Measurements from ENCODE around the gene GEMIN7.
A peak's percentile ranks its signal among the peaks of the same experiment; 100 is the strongest.

The GEMIN7 gene

DNA sequence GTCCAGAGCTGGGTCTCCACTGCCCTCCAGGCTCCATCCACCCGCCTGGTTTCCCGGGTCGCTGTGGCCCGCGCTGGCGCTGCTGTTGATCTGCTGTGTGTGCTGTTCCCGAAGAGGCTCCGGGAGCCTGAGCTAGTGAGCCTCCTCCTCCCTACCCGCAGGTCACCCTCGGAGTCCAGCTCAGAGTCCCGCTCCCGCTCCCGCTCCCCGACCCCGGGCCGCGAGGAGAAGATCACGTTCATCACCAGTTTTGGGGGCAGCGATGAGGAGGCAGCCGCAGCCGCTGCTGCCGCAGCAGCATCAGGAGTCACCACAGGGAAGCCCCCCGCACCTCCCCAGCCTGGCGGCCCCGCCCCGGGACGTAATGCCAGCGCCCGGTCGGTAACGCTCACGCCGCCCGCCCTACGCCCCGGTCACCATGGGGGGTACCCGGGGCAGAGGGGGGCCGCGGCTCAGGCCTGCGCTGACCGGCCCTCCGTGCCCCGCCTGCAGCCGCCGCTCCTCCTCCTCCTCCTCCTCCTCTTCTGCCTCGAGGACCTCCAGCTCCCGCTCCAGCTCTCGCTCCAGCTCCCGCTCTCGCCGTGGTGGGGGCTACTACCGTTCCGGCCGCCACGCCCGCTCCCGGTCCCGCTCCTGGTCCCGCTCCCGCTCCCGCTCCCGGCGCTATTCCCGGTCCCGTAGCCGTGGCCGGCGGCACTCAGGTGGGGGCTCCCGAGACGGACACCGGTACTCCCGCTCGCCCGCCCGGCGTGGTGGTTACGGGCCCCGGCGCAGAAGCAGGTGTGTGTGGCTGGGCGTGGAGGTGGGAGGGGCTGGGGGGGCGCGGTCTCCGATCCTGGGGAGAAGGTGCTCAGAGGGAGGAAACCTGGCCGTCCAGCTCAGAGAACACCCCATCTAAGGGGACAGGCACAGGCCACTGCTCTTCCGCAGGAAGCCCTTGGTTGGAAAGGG is 14.9 kb upstream of the GEMIN7 start:
- DNase-seq, result no peak

DNA sequence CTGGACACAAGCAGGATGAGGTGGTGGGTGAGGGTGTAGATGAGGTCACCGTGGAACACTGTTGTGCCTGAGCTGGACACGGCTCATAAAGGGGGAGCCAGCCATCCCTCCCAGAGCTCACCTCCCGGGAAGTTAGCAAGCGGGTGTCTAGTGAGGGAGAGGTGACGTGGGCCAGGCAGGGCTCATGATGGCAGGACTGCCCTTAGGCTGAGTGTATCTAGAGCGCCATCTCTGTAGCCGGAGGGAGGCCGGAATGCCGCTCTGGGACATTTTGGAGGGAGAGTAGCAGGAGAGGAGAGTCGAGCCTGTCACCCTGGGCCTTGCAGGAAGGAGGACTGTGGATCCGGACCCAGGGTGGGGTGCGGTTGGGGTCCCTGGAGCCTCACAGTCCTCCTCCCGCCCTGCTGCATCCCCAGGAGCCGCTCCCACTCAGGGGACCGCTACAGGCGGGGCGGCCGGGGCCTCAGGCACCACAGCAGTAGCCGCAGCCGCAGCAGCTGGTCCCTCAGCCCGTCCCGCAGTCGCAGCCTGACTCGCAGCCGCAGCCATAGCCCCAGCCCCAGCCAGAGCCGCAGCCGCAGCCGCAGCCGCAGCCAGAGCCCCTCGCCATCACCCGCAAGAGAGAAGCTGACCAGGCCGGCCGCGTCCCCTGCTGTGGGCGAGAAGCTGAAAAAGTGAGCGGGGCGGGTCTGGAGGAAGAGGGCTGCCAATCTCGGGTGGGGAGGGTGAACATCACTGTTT is 12.0 kb upstream of the GEMIN7 start:
- no peak for DNase-seq

DNA sequence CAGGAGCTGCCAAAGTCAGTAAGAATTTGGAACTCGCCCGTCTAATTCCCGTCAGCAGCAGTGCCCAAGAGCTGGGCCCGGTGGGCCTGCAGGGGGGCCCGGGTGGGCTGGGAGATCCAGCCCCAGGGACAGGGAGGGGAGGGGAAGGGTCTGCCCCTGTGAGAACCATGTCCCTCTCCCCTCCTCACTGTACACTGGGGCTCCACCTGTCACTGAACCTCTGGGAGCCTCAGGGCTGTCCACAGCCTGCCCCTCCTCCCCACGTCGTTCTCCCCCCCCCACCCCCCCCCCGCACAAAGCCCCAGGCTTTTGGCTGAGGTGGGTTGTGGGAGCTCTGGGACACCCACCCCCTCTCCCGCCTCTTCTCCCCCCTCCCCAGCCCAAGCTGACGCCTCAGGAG is 11.0 kb upstream of the GEMIN7 start:
- DNase-seq, result no peak

DNA sequence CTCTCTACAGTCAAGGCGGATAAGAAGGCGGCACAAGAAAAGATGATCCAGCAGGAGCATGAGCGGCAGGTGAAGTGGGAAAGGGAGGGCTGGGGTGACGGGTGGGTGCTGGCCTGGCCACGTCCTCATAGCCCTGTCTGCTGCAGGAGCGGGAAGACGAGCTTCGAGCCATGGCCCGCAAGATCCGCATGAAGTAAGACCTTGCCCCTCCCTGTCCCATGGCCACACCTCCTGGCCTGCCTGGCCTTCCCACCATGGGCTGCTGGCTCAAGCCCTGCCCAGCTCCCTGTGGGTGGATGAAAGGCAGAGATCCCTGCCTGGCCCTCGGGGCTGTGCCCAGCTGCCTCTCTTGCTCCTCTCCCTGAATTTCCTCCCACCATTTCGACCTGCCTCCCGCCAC is 10.0 kb upstream of the GEMIN7 start:
- DNase-seq, result no peak

DNA sequence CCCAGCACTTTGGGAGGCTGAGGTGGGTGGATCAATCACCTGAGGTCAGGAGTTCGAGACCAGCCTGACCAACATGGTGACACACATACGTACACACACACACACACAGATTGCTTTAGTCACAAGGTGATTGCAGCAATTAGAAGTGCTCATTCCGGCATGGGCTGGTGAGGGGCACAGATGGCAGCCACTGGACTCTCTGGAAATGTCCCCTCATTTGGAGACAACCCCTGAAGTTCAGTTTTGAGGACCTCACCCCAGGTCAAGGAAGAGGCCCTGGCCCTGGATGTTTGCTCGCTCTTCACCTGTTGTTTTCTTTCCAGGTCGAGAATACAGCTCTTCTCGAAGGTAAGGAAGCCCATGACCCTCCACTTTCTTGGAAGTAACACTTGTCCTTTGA is 8.8 kb upstream of the GEMIN7 start:
- DNase-seq, result no peak

DNA sequence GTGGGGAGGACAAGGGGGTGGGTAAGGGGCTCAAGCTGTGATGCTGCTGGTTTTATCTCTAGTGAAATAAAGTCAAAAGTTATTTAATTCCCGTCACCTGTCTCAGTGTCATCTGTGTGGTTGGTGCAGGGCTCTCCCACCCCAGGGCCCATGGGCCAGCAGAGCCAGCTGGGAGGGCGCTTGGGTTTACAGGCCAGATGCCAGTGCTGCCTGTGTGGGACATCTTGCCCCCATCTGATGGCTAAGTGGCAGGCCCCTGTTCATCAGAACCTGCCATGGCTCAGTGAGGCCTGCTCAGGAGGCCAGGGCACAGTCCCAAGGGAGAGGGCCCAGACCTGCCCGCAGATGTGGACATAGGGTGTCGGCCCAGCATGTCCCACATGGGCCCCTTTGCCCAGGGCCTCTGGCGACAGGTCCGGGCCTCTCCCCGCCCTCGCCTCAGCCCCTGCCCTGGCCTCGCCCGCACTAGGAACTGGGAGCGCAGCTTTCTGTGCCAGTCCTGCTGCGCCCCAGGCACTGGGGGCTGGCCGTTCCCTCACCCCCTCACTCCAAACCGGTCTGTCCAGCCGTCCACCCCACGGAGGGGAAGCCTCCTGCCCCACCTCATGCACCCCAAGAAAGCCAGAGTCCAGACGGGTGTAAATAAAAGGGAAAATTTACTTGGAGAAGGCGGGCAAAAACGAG is 8.1 kb upstream of the GEMIN7 start:
- no peak for DNase-seq

DNA sequence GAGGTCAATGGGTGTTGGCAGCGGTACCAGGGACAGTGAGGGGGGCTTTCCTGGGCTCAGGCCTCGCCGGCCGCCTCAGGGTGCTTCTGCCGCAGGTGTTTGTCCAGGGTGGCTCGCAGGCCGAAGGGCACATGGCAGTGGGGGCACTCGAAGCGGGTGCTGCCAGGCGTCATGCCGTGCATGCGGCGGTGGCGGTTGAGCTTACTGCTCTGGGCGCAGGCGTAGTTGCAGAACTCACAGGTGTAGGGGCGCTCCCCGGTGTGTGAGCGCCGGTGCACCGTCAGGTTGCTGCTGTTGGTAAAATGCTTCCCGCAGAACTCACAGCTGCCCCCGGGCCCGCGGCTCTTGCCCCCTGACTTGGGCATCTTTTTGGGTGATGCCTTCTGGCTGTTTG is 7.5 kb upstream of the GEMIN7 start:
- DNase-seq, result no peak

DNA sequence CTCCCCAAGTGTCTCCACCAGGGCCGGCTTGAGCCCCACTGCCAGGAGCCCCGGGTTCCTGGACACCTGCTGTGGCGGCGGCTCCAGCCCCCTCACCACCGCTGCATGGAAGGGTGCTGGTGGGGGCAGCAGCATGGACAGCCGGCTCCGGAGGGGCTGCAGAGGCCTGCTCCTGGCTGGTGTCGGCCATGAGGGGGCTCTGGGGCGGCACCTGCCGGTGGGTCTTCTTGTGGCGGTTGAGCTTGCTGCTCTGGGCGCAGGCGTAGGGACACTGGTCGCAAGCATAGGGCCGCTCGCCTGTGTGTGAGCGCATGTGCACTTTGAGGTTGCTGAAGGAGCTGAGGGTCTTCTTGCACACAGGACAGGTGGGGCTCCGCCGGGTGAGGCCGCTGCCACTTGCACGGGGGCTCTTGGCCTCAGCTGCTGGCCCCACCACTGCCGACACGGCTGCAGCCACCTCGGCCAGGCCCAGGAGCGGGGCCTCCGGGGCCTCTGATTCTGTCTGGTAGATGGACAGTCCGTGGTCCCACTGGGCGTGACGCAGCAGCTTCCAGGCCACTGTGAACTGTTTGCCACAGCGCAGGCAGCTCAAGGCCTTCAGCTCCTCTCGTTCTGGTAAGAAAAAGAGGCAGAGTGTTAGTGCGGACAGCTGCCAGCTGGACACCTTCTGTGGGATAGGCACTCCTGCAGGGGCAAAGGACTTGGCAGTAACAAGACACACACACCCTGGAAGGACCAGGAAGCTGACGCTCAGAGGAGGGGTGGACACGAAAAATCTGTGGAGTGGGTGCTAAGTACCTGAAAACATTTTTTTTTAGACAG is 6.9 kb upstream of the GEMIN7 start:
- DNase-seq, result no peak

DNA sequence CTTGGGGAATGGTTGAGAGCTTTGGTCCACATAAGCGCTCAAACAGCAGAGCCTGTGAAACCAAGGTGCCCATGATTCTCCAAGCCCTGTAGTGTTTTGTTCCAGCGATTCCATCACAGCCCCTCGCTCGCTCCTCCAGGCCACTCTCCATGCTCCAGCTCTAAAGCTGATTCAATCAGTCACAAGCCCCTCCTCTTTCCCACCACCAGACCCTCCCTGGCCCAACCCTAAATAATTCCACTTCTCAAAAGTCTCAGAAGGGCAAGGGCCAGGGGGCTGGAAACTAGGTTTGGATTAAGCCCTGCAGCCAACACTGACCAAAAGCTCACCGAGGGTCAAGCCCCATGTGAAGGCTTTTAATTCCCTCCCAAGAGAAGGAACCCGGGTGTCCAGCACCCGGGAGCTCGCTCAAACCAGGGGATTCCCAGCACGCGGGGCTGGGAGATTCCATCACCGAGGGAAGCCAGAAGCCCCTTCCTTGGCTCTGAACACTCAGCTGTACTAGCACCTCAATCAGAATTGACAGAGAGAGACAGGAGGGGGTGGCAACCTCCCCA is 4.2 kb upstream of the GEMIN7 start:
- no peak for DNase-seq

DNA sequence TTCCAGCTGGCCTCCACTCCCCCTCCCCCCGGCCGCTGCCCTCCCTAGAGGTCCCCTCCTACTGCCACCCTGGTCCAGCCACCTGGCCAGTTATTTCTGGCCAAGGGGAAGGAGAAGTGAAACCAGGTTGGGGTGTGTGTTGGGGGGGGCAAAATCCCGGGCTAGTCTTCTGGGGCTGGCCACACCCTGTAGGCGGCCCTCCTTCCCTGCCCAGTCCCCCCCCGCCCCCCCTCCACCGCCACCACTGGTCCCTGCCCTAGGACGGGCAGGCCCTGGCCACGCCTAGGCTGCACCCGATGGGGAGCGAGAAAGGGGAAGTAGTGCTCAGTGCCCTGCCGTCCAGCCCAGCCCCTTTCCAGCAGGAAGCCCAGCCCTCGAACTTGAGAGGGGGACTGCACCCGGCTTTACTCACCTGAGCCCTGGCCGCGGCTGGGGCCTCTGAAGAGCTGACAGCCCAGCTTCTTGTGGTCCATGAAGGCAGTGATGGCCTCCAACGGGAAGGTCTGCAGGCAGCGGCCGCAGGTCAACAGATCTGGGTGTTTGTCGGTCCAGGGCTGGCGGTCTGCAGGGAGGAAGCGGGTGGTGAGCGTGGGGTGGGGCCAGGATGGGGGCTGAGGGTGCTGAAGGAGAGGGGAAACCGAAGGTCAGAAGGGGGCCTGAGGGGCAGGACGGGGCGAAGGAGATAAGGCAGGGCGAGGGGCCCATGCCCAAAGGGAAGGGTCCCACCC is 3.6 kb upstream of the GEMIN7 start:
- DNase-seq, result peak; percentile 5 to 62

DNA sequence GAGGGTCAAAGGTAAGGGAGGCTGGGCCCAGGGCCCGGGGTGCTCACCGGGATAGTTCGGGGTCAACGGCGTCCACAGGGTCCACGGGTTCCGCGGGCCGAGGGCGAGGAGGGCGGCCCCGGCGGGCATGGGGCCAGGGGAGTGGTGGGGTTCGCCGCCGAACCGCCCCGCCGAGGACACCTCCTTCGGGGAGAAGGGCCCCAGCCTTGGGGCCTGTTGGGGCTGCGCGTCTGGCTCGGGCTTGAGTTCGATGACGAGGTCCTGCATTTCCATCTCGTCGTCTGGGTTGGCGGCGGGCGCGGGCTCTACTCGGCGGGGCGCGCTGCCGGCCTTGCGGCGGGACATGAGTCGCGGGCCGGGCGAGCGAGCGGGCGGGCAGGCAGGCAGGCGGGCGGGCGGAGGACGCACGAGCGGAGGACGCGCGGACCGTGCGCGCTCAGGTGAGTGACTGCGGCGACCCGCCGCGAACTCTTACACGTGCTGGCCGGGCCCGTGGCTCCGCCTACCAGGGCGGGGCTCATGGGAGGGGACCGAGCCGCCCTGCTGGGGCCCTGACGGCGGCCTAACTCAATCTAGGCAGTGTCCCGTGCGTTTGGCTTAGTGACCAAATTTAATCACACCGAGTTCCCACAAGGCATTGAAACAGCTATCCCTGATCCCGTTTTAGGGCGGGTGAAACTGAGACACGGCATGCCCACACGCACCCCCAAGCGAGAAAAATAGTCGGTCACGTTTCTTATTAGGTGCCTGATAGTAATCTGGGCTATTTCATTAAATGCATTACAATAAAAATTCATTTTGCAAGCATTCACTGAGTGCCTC is 2.8 kb upstream of the GEMIN7 start, which contains the start of gene ZNF296:
Gene ZNF296 (minus strand): TSS at position 450 of the 822 bp plus-strand sequence. CDS start 105 bp downstream, at position 345.
- no peak for DNase-seq

DNA sequence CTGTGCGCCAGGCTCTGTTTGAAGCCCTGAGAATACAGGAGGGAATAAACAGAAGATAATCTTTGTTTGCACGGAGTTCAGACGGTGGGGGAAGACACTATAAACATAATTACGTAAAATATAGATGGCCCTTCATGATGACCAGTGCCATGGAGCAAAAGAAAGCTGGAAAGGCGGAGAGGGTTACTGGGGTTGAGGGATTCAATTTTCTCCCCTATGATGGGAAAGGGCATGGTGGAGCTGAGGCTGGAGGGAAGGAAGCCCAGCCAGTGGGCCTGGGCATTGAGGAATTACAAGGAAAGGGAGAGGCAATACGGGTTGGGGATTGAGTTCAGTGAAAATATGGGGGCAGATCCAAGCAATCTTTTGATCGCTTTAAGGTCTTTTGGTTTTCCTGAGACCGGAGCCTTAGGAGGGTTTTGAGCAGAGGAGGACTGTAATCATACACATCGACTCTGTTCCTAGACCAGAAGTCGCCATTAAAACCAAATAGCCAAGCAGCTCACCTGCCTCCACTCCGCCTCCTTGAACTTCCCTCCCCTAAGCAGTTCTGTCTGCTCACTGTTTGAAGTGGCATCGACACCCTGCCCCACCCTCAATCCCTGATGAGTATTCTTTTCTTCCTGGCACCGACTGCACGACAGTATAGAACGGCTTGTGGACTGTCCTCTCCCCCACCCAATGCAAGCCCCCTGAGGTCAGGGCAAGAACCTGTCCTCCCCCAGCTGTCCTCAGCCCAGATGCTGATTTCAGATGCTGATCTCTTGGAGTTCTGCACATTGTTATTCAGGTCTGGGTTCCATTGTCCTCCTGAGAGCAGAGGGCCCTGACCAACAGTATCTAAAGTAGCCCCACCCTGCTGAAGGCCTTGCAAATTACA is 2.0 kb upstream of the GEMIN7 start:
- no peak for DNase-seq

DNA sequence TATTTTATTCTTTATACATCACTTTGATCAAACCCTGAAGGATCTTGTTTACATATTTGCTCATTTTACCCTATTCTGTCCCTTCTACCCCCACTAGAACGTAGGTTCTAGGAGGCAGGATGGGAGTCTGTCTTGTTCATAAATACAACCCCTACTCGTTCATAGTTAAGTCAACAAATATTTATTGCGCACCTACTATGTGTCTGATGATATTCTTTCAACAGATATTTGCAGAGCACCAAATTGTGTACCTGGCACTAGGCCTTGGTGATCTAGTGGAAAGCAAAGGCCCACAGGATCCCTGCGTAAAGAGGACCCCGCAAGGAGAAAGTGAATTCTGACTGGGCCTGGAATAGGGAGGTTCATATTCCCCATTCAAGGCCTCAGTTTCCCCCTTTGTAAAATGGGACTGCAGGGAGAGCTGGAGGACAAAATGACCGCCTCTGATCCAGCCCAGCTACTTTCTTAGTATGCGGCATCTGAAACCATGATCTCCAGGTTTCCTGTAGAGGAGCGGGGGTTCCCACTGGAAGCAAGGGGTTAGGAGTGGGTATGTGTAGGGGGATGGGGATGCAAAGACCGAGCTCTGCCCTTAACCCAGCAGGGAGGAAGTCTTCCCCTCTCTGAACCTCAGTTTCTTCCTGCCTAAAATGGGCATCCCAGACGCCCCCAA is 534 bp upstream of the GEMIN7 start:
- DNase-seq, result no peak

DNA sequence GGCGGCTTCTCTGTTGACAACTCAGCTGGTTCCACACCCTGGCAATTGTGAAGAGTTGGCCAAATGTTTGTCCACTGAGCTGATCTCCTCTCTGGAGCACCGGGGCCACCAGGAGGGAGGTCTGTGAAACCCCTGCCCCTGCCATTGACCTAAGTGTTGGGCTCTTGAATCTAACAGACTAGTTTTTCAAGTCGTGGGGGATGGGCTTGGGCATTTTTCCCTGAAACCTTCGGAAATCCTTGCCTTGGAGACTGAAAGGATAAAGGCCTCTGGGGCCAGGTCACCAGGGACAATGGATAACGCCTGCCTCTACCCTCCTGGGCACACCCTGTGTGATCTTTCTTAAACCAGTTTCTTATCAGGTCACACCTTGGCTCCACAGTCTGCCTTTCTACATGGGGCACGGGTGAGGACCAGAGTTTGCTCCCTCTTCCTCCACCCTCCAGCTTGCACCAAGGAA is 881 bp downstream of the GEMIN7 start:
- no peak for DNase-seq

DNA sequence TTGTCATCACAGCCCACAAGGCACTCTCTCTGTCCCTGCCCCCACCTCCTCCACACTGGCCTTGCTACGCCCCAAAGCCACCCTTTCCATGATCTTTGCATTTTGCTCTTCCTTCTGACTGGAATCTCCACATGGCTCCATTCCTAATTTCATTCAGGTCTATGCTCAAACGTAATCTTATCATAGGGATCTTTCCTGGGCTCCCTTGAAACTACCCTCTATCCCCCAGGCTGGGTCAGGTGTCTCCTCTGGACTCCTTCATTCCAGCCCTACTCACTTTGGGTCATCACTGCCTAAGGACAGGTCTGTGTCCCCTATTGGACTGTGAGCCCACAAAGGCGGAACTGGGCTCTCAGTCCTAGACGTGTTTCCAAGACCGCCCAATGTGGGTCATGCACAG is 3.1 kb downstream of the GEMIN7 start:
- no peak for DNase-seq

DNA sequence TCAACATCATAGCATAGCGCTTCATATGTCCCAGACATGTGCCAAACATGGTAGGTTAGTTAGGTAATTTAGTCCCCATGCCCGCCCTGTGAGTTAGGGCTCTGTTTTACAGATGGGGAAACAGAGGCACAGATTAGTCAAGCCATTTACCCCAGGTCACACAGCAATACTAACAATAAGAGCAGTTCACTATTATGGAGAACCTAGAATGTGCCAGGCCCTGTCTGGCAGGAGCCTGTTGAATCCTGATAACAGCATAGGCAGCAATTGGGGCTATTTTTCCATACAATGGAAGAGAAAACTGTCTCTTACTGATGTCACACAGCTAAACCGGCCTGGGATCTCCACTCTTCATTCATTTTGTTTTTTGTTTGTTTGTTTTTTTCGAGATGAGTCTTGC is 7.4 kb downstream of the GEMIN7 start:
- DNase-seq, result no peak

DNA sequence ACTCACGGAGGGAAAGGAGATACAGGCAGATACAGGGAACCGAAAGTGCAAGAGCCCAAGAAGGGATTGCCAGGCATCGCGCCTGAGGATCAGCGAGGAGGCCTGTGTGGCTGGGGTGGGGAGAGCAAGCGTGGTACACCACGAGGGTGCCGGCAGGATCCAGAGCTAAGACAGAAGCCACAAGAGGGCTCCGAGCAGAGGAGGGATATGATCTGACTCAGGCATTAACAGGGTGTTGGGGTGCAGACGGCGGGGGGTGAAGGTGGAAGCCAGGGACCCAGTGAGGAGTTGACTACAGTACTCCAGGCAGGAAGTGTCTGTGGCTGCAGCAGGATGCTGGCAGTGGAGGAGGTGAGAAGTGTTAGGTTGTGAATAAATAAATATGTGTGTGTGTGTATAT is 8.5 kb downstream of the GEMIN7 start:
- no peak for DNase-seq

DNA sequence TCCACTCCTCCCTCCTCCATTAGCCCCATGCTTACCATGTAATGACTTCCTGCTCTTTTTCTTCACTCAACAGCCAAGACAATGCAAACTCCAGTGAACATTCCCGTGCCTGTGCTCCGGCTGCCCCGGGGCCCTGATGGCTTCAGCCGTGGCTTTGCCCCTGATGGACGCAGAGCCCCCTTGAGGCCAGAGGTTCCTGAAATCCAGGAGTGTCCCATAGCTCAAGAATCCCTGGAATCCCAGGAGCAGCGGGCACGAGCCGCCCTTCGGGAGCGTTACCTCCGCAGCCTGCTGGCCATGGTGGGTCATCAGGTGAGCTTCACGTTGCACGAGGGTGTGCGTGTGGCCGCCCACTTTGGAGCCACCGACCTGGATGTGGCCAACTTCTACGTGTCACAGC is 11.0 kb downstream of the GEMIN7 start:
- no peak for DNase-seq

DNA sequence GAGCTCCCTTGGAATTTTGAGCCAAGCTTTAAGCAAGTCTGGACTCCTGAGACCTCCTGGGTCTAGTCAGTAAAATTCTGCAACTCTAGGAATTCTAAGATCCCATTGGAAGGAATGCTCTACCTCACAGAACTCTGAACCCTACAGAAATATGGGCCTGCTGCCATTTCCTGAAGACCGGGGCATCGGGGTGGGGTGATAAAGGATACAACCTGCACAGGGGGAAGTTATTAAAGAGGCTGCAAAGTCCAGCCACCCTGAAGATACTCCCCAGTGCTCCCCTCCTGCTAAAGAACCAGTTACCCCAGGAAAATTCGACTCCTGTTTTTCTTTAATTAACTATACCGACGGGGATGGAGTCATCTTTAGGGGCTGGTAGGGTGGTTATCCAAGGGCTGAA is 11.5 kb downstream of the GEMIN7 start:
- no peak for DNase-seq

Data from hippocampal formation (tissue), 2 donors.